Astrocyte (in vitro differentiated cells and primary cell): ENCODE measurements around the gene DOCK3.

Experiments
- CTCF ChIP-seq: IDR thresholded peaks from 2 replicates; pipeline ENCODE4 v1.5.1; 2011; ENCODE audit warnings: low read depth, mild to moderate bottlenecking, inconsistent platforms, low read length, moderate library complexity; ENCODE audit not compliant: insufficient read depth
- EZH2 ChIP-seq: IDR thresholded peaks from 2 replicates; pipeline ENCODE4 v1.6.1; 2012; ENCODE audit warnings: mild to moderate bottlenecking, low read length, inconsistent platforms; ENCODE audit not compliant: insufficient read depth

GRCh38 chr3:51004235-51004634 is 329.5 kb downstream of the DOCK3 start:
- TF ChIP-seq CTCF, result no peak
- TF ChIP-seq EZH2, result no peak
